HUES48 (cell line): Measurements from ENCODE around the gene GDNF.

Source experiments
- H3K27ac ChIP-seq: one replicate; pipeline ENCODE4 v1.7.0; 2013; ENCODE audit warnings: low read depth, low read length, inconsistent platforms
- H3K27me3 ChIP-seq: 2 replicates; pipeline ENCODE4 v1.6.1; 2013; ENCODE audit warnings: mild to moderate bottlenecking, low read length; ENCODE audit not compliant: control insufficient read depth, insufficient read depth
- H3K36me3 ChIP-seq: 2 replicates; pipeline ENCODE4 v1.6.1; 2013; ENCODE audit warnings: low read length; ENCODE audit not compliant: control insufficient read depth, insufficient read depth
- H3K4me1 ChIP-seq: 2 replicates; pipeline ENCODE4 v1.6.1; 2013; ENCODE audit warnings: mild to moderate bottlenecking, low read length; ENCODE audit not compliant: control insufficient read depth, insufficient read depth
- H3K4me3 ChIP-seq: 2 replicates; pipeline ENCODE4 v1.5.1; 2013; ENCODE audit warnings: mild to moderate bottlenecking, low read depth, low read length
- H3K9ac ChIP-seq: 2 replicates; pipeline ENCODE4 v1.6.1; 2013; ENCODE audit warnings: mild to moderate bottlenecking, low read depth, low read length, moderate library complexity
- H3K9me3 ChIP-seq: 2 replicates; pipeline ENCODE4 v1.6.1; 2013; ENCODE audit warnings: low read length; ENCODE audit not compliant: control insufficient read depth, insufficient read depth

Gene GDNF

DNA sequence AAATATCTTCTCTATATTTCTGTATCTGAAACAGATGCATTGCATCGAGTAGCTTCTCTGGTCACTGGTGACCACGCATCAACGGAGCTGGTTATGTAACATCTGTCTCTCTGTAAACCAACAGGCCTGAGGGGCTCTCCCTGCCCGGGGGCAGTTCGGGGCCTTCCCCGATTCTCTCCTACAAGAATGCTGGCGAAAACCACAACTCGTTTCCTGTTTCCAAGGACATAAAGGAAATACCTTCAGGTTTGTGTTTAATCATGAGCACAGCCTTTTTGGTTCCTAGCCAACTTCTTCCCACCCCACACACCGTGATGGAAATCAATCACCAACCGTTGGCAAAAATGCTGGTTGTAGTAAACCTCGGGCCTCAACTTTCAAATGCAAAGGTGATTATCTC, 25.1 kb downstream of the GDNF start:
- H3K9me3 ChIP-seq, result no peaks in the 10 kb centered on the region
- no peak overlapping the region for H3K9ac ChIP-seq
- no peaks in the 10 kb centered on the region for H3K27me3 ChIP-seq
- H3K36me3 ChIP-seq, result no peaks in the 10 kb centered on the region
- H3K27ac ChIP-seq, result no peak overlapping the region
- H3K4me1 ChIP-seq, result peaks cover 11% of the 10 kb centered on the region
- H3K4me3 ChIP-seq, result no peak overlapping the region

DNA sequence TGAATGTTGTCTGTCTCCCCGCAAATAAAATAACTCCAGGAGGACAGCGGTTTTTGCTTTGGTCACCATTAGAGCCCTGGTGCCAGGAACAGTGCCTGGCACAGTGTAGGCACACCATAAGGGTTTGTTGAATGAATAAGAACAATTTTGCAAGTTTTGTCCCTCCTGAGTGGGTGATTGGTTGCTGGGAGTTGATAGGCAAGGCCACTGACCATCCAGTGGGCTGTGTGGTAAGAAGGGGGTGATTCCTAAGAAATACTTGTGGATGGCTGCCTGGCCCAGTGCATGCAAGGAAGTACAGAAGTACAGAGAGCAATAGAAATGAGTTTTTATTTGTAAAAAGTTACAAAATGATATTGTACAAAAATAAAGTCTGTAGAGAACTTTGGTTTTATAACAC, 27.5 kb downstream of the GDNF start:
- Histone ChIP-seq H3K27ac (no peak overlapping the region), H3K36me3 (no peaks in the 10 kb centered on the region), H3K27me3 (no peaks in the 10 kb centered on the region), H3K4me1 (peaks cover 11% of the 10 kb centered on the region), H3K4me3 (no peak overlapping the region), H3K9me3 (no peaks in the 10 kb centered on the region), H3K9ac (no peak overlapping the region)

DNA sequence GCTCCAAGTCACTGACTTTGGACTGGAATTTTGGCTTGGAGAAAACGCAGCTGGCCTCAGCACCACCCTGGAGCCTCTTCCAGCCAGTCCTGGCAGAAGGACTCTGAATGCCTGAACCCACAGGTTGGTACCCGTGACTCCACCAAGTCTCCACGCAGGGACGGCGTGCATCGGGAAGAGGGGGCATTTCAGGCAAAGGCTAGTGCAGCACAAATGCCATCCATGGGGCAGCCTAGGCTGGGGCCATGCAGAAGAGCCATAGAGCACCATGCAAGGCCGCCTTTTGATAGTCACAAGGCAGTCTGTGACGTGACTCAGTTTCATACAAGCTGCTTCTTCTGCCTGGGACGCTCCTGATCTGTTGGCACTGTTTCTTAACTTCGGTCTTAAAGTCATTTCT, 28.0 kb downstream of the GDNF start:
- H3K4me3 ChIP-seq, result no peak overlapping the region
- H3K27me3 ChIP-seq, result no peaks in the 10 kb centered on the region
- no peak overlapping the region for H3K27ac ChIP-seq
- peaks cover 9% of the 10 kb centered on the region for H3K4me1 ChIP-seq
- no peaks in the 10 kb centered on the region for H3K9me3 ChIP-seq
- no peaks in the 10 kb centered on the region for H3K36me3 ChIP-seq
- H3K9ac ChIP-seq, result no peak overlapping the region

DNA sequence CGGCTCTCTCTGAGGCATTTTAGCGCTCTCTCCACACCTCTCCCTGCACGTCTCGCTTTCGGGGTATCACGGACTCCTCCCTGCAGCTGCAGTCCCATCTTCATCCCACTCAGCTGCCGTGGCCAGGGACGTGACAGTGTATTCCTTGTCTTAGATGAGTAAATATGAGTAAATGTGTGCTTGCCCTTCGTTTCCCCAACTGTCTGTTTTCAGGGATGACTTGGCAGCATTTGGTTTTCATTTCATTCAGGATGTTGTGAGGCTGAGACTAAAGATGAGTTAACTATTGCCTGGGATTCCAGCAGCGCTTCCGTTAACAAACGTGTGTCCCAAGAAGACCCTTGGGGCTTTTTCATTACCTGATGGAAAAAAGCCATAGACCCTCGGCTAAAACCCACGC, 29.5 kb downstream of the GDNF start:
- no peaks in the 10 kb centered on the region for H3K4me1 ChIP-seq
- no peaks in the 10 kb centered on the region for H3K9me3 ChIP-seq
- H3K27me3 ChIP-seq, result no peaks in the 10 kb centered on the region
- H3K36me3 ChIP-seq, result no peaks in the 10 kb centered on the region
- H3K27ac ChIP-seq, result no peak overlapping the region
- H3K9ac ChIP-seq, result no peak overlapping the region
- no peak overlapping the region for H3K4me3 ChIP-seq

DNA sequence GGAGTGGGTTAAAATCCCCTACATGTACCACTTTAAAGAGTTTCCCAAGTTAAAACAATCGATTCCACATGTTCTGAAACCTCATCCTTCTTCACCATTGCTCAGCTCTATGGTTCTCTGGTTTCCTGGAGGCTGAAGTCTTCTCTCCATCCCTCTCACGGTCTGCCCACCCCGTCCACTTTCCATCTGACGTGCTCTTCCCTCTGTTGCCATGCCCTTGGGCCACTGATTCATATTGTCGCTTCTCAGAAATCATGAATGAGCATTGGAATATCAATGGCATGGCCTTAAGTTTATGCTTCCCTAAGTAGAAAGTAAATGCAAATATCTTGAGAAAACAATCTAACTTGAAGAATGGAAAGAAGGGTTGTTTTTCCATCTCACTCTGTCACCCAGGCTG, 30.9 kb downstream of the GDNF start:
- Histone ChIP-seq H3K36me3 (no peaks in the 10 kb centered on the region), H3K9ac (no peak overlapping the region), H3K27ac (no peak overlapping the region), H3K27me3 (no peaks in the 10 kb centered on the region), H3K4me3 (no peak overlapping the region), H3K9me3 (no peaks in the 10 kb centered on the region), H3K4me1 (no peaks in the 10 kb centered on the region)

DNA sequence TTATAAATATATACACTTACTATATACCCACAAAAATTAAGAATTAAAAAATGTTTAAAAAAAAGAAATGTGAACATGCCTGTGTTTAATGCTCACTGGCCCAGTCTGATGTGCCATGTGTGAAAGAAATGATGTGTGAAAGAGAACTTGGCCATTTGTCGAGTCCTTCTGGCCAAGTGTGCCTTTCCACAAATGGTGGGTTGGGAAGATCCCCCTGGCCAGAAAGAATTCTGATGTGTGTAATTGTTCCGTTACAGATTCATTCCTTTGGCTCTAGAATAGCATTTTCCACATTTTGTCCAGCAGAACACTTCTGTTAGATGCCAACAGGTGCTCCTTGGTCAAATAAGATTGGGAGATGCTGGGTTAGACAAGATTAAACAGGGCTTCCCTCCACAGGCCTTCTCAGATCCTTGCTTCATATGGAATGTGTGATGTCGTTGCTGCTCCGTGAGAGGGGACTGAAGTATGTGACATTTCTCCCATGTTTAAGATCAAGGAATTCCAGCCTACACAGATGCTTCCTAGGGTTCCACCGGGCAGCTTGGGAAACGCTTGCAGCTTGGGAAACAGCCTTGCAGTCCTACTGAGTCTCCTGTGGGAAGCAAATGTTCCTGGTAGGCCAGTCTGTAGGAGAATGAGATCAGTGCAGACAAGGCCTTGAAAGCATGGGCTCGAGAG, 32.1 kb downstream of the GDNF start:
- Histone ChIP-seq H3K27me3 (no peaks in the 10 kb centered on the region), H3K4me3 (no peak overlapping the region), H3K27ac (no peak overlapping the region), H3K36me3 (no peaks in the 10 kb centered on the region), H3K9ac (no peak overlapping the region), H3K4me1 (no peaks in the 10 kb centered on the region), H3K9me3 (no peaks in the 10 kb centered on the region)

DNA sequence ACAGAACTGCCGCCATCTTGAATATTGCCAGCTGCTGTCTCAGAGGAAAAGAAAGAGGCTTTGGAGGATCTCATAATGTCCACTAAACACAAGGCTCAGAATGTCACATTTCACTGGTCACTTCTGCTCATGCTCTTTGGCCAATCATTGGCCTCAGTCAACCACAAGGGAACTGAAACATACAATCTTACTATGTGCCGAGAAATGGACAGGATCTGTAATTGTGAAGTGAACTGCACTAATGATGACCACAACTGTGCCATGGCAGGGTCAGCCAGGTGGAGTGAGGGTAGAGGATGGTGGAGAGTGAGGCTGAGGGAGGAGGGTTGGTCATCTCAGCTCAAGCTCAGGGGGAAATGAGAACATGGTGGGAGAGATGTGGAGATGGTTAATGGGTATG, 32.8 kb downstream of the GDNF start:
- H3K4me1 ChIP-seq, result no peaks in the 10 kb centered on the region
- H3K27ac ChIP-seq, result no peak overlapping the region
- no peaks in the 10 kb centered on the region for H3K9me3 ChIP-seq
- H3K9ac ChIP-seq, result no peak overlapping the region
- no peak overlapping the region for H3K4me3 ChIP-seq
- no peaks in the 10 kb centered on the region for H3K36me3 ChIP-seq
- no peaks in the 10 kb centered on the region for H3K27me3 ChIP-seq

DNA sequence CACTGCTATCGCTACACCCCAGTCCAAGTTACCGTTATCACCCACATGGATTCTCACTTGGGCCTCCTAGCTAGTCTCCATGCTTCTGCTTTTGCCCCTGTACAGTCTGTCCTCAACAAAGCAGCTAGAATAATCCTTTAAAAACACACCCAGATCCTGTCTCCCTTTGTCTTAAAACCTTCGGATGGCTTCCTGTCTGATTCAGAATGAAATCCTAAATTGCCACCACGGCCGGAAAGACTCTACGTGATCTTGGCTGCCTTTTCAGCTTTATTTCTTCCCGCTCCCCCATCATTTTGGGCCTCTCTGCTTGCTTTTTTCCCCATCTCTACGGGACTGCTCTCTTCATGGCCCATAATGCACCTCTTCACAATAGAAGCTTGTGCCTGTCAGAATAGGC, 33.4 kb downstream of the GDNF start:
- Histone ChIP-seq H3K9me3 (no peaks in the 10 kb centered on the region), H3K36me3 (no peaks in the 10 kb centered on the region), H3K4me3 (no peak overlapping the region), H3K9ac (no peak overlapping the region), H3K27me3 (no peaks in the 10 kb centered on the region), H3K4me1 (no peaks in the 10 kb centered on the region), H3K27ac (no peak overlapping the region)

DNA sequence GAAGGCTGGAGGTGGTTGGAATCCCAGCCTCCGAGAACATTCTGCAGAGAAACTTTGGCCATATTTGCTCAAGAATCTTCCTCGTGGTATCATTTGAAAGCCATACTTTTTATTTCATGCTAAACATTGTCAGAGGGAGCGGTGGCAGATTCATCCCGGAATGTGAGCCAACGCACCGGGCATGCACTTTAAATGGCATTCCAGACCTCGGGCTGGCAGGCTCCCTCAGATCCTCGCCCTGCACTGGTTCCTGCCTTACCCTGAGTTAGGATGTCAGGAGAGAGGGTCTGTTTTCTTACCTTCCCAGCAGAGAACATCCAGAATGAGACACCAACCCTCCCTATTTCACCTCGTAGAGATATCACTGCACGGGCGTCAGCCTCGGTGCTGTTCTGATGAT, 33.8 kb downstream of the GDNF start:
- Histone ChIP-seq H3K27ac (no peak overlapping the region), H3K9ac (no peak overlapping the region), H3K4me3 (no peak overlapping the region), H3K36me3 (no peaks in the 10 kb centered on the region), H3K9me3 (no peaks in the 10 kb centered on the region), H3K27me3 (no peaks in the 10 kb centered on the region), H3K4me1 (no peaks in the 10 kb centered on the region)

DNA sequence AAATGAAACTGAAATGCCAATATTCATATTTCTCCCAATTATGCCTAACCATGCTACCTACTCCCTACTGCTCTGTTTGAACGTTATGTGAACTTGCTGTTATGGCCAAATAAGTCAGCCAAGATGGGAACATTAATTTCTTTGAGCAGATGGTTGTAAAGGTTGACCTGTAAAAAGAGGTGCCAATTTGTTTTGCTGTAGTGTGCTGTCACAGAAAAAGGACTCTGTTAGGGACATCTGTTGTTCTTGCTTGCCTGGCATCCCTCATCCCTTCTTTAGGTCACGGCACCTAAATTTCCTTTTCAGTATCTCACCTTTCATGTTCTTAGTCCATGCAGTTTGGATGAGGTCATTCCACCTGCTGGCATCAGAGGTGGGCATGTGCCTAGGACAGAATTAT, 35.4 kb downstream of the GDNF start:
- Histone ChIP-seq H3K9ac (no peak overlapping the region), H3K27me3 (no peaks in the 10 kb centered on the region), H3K36me3 (no peaks in the 10 kb centered on the region), H3K4me3 (no peak overlapping the region), H3K9me3 (no peaks in the 10 kb centered on the region), H3K4me1 (no peaks in the 10 kb centered on the region), H3K27ac (no peak overlapping the region)

DNA sequence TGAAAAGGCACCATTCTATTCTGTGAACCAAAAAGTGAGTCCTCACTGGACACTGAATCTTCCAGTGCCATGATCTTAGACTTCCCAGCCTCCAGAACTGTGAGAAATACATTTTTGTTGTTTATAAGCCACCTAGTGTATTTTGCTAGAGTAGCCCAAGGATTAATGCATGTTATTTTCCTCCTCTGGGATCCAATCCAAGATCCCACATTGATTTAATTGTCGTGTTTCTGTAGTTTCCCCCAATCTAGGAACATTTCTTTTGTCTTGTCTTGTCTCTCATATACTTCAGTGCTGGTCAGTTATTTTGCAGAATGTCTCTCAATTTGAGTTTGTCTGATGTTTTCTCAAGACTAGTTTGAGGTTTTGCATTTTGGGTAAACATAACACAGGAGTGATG, 36.4 kb downstream of the GDNF start:
- H3K4me1 ChIP-seq, result no peaks in the 10 kb centered on the region
- no peak overlapping the region for H3K9ac ChIP-seq
- no peaks in the 10 kb centered on the region for H3K36me3 ChIP-seq
- no peaks in the 10 kb centered on the region for H3K27me3 ChIP-seq
- no peaks in the 10 kb centered on the region for H3K9me3 ChIP-seq
- no peak overlapping the region for H3K4me3 ChIP-seq
- no peak overlapping the region for H3K27ac ChIP-seq

DNA sequence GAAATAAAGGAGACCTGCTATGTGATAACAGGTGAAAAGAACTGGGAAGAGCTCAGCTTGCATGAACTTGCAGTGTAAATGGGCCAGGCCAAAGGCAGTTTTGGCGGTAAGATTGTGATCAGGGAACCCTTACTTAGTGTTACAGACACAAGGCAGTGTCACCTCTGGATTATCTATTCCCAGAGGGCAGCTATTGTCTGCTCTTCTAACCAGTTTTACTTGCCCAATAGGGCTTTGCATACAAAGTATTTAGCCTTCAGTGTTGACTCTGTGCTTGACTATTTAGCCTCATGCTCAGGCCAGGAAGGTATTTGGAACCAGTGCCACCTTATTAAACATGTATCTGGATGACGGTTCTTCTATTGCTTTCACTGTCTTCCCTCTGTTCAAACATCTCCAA, 38.3 kb downstream of the GDNF start:
- Histone ChIP-seq H3K9ac (no peak overlapping the region), H3K27me3 (no peaks in the 10 kb centered on the region), H3K9me3 (no peaks in the 10 kb centered on the region), H3K4me3 (no peak overlapping the region), H3K36me3 (no peaks in the 10 kb centered on the region), H3K27ac (no peak overlapping the region), H3K4me1 (no peaks in the 10 kb centered on the region)
